HPDE6-E6E7 (cell line): Measurements from ENCODE around the gene ELP5.
A peak's percentile ranks its signal among the peaks of the same experiment; 100 is the strongest.

Source experiments
- DNase-seq: peaks from one replicate; pipeline ENCODE4 v3.0.0; 2011; ENCODE audit warnings: missing footprints; ENCODE audit errors: extremely low spot score

The ELP5 gene, protein sequence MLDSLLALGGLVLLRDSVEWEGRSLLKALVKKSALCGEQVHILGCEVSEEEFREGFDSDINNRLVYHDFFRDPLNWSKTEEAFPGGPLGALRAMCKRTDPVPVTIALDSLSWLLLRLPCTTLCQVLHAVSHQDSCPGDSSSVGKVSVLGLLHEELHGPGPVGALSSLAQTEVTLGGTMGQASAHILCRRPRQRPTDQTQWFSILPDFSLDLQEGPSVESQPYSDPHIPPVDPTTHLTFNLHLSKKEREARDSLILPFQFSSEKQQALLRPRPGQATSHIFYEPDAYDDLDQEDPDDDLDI

DNA sequence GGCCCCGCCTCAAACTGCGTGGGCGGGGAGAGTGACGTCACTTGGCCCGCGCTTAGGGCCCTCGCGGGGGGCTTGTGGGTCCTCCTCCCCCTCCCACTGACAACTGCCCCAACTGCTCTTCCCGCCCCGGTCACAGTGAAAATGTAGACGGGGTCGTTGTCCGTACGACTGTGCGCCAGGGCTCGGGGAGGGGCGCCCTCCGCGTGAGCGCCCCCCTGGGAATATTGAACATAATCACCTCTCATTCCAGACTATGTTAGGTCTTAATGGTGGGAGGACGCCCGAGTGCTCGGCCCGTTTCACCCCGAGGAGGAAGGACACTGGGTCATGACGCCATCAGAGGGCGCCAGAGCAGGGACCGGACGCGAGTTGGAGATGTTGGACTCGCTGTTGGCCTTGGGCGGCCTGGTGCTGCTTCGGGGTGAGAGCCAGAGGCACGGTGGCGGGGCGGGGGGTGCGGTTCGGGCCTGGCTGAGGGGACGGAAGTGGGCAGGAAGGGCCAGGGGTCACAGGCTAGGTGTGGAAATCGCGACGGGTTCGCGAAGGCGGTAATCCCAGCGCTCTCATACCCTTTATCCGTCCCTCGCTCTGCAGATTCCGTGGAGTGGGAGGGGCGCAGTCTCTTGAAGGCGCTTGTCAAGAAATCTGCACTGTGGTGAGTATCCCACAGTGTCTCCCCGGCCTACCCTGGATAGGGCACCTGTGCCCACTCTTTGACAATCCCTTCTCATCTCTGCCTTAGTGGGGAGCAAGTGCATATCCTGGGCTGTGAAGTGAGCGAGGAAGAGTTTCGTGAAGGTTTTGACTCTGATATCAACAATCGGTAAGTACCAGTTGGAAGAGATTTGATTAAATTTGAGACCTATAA, at the start of gene ELP5:
ELP5 (plus strand) TSS at position 40 of the 868 bp plus-strand sequence; CDS start at position 376, 336 bp downstream.
- peak; percentile 82 for DNase-seq

DNA sequence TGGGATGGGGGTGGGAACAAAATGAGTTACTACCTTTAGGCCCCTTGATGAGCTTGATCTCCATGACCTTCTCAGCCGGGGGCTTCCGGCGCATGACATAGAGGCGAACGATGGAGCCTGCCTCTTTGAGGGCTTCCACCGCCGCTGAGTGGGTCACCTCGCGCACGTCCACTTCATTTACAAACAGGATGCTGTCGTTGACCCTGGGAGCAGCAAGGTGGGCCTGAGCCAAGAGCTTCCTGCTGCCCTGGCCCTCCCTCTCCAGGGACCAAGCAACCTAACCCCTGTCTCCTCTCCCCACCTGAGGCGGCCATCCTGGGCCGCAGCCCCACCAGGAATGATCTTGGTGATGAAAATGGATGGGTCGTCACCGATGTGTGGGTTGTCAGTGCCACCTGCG, 48.6 kb upstream of the ELP5 start:
- DNase-seq = no peak

DNA sequence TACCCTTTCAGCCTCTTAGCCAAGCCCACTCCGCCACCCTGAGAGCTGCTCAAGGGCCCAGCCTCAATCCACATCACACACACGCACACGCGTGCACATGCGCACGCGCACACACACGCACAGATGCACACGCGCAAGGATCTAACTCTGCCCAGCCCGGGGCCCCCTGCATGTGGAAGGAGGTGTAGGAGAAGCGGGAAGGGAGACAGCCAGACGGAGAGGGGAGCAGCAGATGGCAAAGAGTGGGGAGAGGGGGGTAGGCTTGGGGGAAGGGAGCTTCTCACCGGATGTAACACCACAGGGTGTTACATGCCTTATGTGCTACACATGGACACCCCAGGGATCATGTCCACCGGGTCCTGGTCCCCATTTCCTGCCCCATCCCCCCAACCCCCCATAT, 47.7 kb upstream of the ELP5 start:
- no peak for DNase-seq

DNA sequence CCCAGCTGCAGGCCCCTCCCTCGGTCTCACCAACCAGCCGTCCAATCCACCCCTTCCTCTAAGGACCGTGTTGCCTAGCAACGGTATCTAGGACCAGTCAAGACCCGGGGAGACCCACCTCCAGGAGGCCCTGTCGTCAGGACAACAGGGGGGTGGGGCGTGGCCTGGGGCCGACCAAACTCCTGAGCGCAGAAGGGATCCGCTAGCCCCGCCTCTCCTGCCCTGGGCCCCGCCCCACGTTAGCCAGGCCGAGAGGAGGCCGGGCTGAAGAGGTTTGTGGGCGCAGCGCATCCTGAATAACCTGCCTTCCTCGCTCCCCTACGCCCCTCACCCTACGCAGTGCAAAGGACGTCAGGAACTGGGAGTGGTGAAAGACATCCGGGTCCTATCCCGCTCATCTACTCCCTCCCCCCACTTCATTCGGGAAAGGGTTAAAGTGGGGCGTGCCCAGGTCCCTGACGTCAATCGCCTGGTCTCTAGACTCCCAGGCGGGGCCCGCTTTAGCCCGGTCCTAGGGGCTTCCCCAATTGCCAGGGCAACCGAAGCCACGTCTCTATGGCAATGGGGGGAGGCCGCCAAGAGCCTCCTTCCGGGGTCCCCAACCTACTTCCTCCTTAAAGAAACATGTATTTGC, 47.1 kb upstream of the ELP5 start:
- DNase-seq = no peak

DNA sequence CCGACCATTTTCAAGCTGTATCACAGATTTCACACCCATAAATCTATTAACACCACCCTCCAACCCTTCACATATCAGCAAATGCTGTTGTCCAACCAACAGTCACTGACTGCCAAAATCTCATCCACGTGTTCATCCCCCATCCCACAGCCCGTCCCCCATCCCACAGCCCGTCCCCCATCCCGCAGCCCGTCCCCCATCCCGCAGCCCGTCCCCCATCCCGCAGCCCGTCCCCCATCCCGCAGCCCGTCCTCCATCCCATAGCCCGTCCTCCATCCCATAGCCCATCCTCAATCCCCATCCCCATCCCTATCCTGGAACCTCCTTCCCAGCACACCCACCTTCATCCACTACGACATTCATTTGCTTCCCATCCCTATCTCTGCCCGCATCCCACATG, 46.5 kb upstream of the ELP5 start:
- no peak for DNase-seq

DNA sequence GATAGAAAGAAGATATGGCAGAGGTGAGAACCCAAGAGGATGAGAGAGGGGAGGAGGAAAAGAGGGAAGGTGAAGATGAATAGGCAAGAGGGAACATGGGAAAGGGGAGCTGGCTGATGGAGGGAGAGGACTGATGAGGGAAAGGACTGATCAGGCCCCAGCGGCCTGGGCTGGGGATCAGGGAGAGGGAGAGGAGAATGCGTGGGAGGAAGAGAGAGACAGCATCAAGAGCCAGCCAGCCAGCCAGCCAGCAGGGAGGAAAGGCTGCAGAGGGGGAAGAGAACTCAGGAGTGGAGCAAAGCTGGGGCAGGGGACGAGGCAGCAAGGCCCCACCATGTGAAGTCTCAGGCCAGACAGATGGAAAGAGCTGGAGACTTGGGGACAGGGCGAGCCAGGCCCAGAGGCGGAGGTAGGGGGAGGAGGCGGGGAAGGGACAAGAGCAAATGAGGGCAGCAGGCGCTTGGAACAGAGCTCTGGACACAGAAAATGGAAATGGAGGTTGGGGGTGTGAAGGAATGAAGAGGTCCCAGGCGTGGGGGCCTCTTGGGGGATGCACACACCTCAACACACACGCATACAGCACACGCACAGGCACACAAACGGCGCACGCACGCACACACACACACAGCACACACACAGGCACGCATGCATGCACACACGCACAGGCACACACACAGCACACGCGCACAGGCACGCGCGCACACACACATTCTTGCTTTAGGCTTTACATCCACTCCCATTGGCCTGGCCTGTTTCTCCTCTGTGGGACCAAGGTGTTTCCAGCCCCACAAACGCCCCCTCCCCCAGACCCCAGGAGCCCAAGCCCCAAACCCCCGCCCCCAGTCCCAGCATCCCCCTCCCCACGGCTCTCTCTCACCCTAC, 44.7 kb upstream of the ELP5 start:
- no peak for DNase-seq

DNA sequence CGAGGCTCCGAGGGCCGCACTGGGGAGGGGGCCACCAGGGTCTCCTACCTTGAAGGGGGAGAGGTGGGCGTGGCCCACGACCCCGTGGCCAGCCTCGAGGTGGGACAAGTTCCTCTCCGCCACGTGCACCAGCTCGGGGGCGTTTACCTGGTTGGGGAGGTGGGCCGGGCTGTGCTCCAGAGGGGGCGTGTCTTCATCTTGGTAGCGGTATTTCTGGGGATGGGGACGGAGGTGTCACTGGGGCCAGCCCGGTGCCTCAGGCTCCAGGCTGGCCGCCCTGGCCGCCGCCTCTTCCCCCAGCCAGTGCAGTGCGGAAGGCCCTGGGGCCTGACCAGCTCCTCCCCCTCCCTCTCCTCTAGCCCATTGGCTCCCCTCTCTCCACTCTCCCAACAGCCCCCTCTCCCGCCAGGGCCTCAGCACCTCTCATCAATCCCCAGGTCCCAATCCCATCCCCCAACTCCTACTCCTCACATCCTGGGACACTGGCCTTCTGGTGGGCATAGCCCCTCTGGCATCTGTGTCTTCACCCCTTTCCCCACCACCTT, 43.9 kb upstream of the ELP5 start:
- DNase-seq = no peak

DNA sequence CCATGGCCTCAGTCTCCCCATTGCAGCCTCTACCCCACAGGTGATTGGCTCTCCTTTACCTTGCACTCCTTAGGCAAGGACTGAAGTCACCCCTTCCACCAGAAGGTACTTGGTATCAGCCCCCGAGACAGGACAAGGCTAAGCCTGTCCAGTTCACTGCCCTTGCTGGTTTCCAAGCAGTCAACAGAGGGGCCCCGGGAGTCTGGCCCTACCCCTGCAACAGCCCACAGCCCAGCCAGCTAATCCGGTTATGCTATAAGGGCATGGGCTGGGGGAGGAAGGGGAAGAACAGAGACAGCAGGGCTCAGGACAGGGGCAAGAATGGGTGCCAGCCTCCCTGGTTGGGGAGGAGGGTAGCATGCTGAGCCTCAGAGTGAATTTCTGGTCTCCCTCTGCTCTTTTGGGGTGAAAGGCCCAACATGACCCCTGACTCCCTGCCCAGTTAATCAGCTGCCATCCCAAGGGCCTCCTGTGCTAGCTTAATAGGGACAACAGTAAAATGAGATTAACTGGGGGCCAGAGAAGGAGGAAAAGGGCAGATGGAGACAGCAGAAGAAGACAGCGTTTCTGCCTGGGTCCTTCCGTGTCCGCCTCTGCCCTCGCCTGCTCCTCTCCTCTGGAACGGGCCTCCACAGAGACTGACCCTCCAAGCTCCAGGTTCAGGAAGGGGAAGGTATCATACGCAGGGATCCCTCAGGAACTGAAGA, 43.1 kb upstream of the ELP5 start:
- no peak for DNase-seq

DNA sequence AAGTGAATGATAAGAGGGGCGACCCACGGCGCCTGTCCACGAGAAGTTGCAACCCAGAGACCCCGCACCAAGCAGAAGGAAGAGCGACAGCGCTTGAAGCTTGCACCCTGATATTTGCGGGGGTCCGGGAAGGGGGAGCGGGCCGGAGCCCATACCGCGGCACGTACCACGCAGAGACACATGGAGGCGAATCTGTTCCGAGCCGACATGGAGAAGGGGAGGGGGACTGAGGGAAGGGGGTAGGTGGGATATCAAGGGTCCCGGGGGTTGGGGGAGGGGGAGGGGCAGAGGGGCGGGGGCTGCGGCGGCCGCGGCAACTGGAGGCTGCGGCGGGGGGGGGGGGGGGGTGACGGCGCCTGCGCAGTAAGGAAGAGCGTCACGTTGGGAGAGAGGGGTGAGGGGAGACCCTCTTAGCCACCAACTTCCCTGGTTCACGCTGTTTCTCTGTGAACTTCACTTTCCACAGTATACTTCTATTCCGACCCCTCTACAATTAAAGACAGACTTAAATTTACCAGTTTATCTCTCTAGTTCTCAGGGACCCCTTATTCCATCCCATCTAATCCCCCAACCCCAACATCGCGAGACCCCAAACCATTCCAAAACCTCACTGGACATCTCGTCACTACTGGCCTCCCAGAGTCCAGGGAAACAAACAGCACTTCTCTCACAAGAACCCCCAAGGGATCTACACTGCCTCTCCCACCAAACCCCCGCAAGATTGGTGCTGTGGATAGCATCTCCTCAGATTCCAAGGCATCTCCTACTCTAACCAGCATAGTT, 40.3 kb upstream of the ELP5 start:
- DNase-seq = no peak

DNA sequence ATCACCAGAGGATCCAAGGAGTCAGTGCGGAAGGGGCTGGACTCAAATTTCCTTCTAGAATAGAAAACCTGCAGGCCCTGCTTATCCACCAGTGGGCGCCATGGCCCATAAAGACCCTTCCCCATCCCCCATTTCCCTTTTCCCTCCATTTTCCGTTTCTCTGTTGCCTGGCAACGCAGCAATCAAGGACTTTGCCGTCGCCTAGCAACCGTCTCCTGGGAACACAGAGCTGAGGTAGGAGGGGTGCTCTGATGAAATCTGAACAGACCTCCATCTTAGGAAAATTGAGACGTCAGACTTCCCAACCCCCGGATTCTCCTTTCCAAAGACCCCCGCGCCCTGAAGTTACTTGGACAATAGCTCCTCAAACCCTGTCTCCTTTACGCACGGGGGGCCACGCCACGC, 38.1 kb upstream of the ELP5 start:
- DNase-seq = no peak

DNA sequence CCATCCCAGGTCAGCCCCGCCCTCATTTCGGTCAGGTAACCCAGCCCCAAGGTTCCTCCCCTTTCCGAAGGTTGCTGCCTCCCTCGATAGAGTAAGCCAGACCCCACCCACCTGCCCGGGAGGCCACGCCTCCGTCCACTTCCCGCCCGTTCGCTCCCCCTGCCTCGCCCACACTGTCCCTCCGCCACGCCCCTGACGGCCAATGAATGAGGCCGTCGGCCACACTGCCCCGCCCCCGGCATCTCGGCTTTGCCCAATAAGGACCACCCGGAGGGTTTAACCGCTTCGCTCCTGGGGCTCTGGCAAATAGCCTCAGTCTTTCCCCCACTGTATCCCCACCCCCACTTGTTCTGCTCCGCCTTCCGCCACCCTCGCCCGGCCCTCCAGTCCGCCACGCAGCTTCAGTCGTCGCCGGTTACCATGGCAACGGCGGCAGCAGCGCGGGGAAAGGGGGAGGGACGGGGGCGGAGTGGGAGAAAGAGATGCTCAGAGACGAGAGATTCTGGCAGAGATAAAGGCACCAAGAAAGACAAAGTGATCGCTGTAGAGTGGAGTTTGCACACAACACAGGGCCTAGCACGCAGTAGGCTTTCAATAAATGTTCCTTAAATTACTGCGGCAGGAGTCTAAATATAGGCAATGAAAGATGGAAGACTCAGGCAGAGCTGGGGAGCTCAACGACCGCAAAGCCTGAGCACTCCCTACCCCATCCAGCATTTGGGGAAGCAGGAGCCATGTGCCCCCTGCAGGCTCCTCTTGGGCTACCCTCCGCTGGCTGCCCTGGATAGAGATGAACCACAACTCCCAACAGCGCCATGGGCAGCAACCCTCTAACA, 37.5 kb upstream of the ELP5 start:
- DNase-seq = peak; percentile 92

DNA sequence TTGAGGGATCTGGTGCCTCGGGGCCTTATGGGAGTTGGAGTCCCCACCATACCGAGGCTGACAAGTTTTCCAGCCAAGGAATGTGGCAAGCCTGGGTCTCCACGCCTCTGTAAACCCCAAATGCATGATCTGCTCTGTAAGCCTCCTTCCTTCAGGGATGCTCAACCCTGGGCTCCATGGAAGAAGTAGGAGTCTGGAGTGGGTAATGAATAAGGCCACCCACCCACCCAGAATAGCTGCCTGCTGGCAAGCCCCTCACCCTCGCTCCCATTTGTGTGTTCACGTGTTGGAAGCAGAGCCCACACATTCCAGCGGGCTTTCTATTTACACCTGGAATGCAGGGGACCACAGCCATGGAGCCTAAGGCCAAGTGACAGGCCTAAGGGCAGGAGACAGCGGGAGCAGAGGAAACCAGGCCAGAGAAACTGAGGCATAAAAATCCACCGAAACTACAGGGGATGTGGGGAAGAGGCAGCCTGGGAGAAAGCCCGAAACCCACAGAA, 36.8 kb upstream of the ELP5 start:
- DNase-seq = no peak

DNA sequence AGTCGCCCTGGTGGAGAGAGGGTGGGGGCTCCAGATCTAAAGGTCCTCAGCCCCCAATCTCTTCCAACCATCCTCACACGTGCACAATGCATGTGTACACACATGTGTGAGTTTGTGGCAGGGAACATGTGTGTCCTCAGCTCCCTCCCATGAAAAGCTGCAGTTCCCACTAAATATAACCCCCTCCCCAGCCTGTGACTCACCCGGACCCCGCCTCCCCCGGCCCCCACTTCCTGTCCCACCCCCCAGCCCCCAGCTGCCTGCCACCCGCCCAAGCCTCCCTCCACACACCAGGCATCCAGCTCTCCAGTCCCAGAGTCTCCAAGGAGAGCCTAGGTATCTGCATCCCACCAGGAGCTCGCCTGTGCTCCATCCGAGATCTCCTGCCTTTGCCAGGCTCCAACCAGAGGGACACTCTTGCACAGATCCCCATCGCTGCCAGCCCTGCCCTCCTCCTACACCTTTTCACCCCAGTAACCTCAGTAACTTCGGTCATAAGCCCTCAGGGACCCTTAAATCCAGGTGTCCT, 36.3 kb upstream of the ELP5 start:
- DNase-seq = no peak

DNA sequence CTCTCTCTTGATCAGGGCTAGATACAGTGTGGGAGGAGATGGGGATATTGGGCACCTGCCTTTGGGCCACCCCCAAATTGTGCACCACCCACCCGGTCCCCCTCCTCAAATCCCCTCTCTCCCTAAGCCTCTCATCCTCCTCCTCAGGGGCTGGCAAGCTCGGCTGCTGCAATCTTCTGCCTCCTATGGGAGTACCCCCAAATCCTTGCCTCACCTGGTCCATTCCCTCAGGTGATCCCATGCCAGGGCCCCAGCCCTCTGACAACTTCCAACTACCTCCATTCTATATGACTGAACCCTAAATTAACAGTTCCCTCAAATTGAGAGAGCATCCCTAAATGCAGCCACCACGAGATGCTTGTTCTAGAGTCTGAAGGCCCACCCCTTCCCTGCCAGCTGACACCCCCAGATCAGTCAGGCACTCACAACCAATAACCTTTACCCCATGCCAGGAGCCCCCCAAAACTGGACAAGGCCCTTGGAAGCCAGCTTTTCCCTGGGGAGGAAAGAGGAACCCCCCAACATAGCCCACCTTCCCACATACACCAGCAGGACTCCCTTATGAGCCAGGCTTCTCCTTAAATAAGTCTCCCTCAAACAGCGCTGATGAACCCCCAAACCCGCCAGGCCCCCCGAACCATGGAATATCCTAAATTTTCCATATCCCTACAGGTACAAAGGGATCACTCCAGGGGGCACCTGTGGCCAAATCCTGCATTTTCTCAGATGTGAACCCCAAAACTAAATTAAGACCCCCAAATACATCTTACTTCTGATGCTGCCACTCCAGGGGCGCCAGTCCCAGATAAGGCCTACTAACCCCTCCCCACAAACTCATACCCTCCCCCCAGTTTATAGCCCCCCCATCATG, 35.5 kb upstream of the ELP5 start:
- no peak for DNase-seq

DNA sequence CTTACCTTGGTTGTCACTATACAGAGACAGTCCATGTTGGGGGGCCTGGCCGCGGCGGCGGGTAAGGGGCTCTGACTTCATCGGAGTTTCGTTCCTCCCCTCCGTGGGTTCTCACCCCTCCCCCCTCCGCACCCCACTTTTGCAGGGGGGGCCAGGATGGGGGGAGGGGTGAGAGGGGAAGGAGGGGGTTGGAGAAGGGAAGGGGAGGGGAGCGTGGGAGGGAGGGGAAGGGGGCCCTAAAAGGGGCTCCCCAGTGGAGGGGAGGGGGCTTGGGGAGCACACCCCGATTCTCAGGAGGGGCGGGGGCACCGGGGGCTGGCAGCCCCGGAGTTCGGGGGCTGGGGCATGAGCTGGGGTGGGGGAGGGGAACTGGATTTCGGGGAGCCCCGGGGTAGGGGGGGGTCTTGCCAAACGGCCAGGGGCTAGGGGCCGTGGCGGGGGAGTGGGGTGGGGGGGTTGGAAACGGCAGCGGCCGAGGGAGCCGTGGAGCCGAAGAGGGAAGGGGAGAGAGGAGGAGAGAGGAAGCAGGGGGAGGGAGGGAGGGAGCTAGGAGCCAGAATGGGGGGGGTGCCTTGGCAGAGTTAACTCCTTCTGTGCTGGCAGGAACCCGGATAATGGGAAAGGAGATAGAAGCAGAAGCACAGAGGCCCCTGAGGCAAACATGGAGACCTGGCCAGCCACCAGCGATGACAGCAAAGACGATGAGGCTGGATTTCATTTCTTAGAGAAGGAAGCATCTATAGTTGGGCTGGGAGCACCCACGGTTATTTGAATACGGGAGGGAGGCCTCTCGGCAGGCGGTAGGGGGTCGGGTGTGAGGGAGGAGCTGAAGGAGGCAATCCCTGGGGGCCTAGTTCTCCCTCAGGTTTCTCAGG, 34.7 kb upstream of the ELP5 start:
- DNase-seq = no peak

DNA sequence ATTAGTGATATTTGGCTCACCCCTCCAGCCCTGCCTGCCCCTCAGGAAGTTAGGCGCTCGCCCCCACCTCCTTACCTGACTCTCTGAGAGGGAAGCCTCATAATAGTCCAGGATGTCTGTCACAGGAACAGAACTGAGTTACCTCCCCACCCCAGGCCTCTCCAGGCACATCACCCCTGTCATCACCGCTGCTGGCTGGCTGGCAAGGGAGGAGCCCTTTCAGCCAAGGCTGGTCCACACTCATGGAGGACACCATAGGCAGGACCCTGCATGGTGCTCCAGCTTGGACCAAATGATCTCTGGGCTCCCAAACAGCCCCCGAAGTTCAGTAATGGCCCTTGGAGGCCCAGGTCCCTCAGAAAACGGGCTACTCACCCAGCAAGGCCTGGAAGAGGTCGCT, 33.8 kb upstream of the ELP5 start:
- no peak for DNase-seq

DNA sequence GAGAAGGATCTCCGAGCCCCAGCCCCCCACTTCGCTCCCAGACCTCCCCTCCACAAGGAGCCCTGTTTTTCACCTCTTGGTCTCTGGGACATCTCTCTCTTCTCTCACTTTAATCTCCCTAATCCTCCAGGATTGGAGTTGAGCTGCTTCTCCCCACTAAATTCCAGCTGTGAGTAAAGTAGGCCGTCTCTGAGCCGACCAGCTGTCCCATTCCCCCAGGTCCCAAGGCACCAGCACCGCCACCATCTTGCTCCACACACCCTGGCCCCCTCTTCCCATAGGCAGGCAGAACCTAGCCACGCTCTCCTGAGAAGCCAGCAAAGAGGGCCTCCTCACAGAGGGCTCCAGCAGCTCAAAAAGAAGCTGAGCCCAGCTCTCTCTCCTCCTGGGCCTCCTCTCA, 33.3 kb upstream of the ELP5 start:
- DNase-seq = no peak
